ENCODE results near the gene TRABD2B. TPM values are rescaled to one million over a fixed set of nuclear protein-coding genes. Genes with fewer than 3 reads are reported as not detected.
A peak's percentile ranks its signal among the peaks of the same experiment; 100 is the strongest.

TRABD2B gene
- total and polyA plus RNA-seq, 8 donors: 1.6 to 3.8 (median 3.0) TPM

- H3K27ac ChIP-seq: no peak overlapping the region
- no peaks in the 10 kb centered on the region for H3K36me3 ChIP-seq
- ATAC-seq (peak; percentile 71 to 83 (median 82)), DNase-seq (peak in 1 of 6 donors; percentile 58), FAIRE-seq (no peak)
- no peaks in the 10 kb centered on the region for H3K27me3 ChIP-seq
- H3K4me1 ChIP-seq: no peaks in the 10 kb centered on the region
- no peaks in the 10 kb centered on the region for H3K9me3 ChIP-seq
- intact Hi-C loops (cut with DNase I): no loop called here
- 29 to 38% methylated on average over 4 of the region's 4 CpGs for WGBS, 2 donors
- no peak for TF ChIP-seq CTCF (IDR thresholded peaks at IDR 0.05)
- H3K4me3 ChIP-seq: no peak overlapping the region
These were observed 91.2 kb downstream of the TRABD2B start for GRCh38 chr1:47906009-47906432.

- no peaks in the 10 kb centered on the region for H3K9me3 ChIP-seq
- ATAC-seq: no peak
- H3K4me1 ChIP-seq: no peaks in the 10 kb centered on the region
- H3K36me3 ChIP-seq: no peaks in the 10 kb centered on the region
- no peak for DNase-seq
- H3K27me3 ChIP-seq: no peaks in the 10 kb centered on the region
- no peak overlapping the region for H3K4me3 ChIP-seq
- H3K27ac ChIP-seq: no peak overlapping the region
- TF ChIP-seq CTCF (IDR thresholded peaks at IDR 0.05): no peak
- no peak for FAIRE-seq
- intact Hi-C loops (cut with DNase I): no loop called here
These were observed 93.5 kb downstream of the TRABD2B start for GRCh38 chr1:47903723-47904122.

- no peaks in the 10 kb centered on the region for H3K36me3 ChIP-seq
- ATAC-seq: no peak
- no peak for TF ChIP-seq CTCF (IDR thresholded peaks at IDR 0.05)
- WGBS, 2 donors: 89 to 90% methylated on average over 3 of the region's 3 CpGs
- no peaks in the 10 kb centered on the region for H3K27me3 ChIP-seq
- no peaks in the 10 kb centered on the region for H3K9me3 ChIP-seq
- FAIRE-seq: no peak
- no peak for DNase-seq
- no peak overlapping the region for H3K27ac ChIP-seq
- intact Hi-C loops (cut with DNase I): no loop called here
- H3K4me1 ChIP-seq: no peaks in the 10 kb centered on the region
- H3K4me3 ChIP-seq: no peak overlapping the region
These were observed 96.1 kb downstream of the TRABD2B start for GRCh38 chr1:47901001-47901575.

- FAIRE-seq: no peak
- WGBS, 2 donors: 73% methylated on average over 6 of the region's 6 CpGs
- H3K27me3 ChIP-seq: no peaks in the 10 kb centered on the region
- H3K4me3 ChIP-seq: no peak overlapping the region
- no peaks in the 10 kb centered on the region for H3K36me3 ChIP-seq
- DNase-seq: no peak
- intact Hi-C loops (cut with DNase I): no loop called here
- no peaks in the 10 kb centered on the region for H3K9me3 ChIP-seq
- TF ChIP-seq CTCF (IDR thresholded peaks at IDR 0.05): no peak
- ATAC-seq: no peak
- H3K4me1 ChIP-seq: no peaks in the 10 kb centered on the region
- H3K27ac ChIP-seq: no peak overlapping the region
These were observed 98.9 kb downstream of the TRABD2B start for GRCh38 chr1:47898133-47898845.
